Loucy (cell line): ENCODE measurements around the gene HEXIM1.

ENCODE experiments used
- EZH2phosphoT487 ChIP-seq: fragments of 200-600 bp; IDR thresholded peaks from 2 replicates; pipeline ENCODE4 v1.6.1; 2018; ENCODE audit warnings: antibody characterized with exemption, mild to moderate bottlenecking, moderate library complexity, borderline replicate concordance
- TF ChIP-seq, protein P1 (sequence below): fragments of 200-600 bp; sonication (generic); conservative IDR thresholded peaks from 2 replicates; pipeline ENCODE4 v1.5.1; 2014; ENCODE audit warnings: mild to moderate bottlenecking, antibody characterized with exemption, low read length

- TF ChIP-seq, protein P1, sequence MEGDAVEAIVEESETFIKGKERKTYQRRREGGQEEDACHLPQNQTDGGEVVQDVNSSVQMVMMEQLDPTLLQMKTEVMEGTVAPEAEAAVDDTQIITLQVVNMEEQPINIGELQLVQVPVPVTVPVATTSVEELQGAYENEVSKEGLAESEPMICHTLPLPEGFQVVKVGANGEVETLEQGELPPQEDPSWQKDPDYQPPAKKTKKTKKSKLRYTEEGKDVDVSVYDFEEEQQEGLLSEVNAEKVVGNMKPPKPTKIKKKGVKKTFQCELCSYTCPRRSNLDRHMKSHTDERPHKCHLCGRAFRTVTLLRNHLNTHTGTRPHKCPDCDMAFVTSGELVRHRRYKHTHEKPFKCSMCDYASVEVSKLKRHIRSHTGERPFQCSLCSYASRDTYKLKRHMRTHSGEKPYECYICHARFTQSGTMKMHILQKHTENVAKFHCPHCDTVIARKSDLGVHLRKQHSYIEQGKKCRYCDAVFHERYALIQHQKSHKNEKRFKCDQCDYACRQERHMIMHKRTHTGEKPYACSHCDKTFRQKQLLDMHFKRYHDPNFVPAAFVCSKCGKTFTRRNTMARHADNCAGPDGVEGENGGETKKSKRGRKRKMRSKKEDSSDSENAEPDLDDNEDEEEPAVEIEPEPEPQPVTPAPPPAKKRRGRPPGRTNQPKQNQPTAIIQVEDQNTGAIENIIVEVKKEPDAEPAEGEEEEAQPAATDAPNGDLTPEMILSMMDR = no peak
- TF ChIP-seq EZH2phosphoT487 = no peak
Observed at GRCh38 chr17:45104907-45105624, 43.2 kb upstream of the HEXIM1 start.
